Epithelial cell of prostate (primary cell): ENCODE results near the gene UGT3A1.
A peak's percentile ranks its signal among the peaks of the same experiment; 100 is the strongest.
"Not testable (repeated sequence)": the region's sequence is repeated elsewhere in the genome, so short reads cannot be mapped to it uniquely, and the experiment has no call there.

Experiments
- DNase-seq: peaks from one replicate; pipeline ENCODE4 v3.0.0-alpha.2; 2011; ENCODE audit warnings: low read depth, low spot score
- H3K27ac ChIP-seq: fragments of 450-650 bp; 2 replicates; pipeline ENCODE4 v1.5.1; 2017; ENCODE audit warnings: mild to moderate bottlenecking

UGT3A1 gene

GRCh38 chr5:35996076-35996475 lies 4.9 kb upstream of the UGT3A1 start:
- H3K27ac ChIP-seq: no peak overlapping the region
- no peak for DNase-seq

- DNase-seq: no peak
- H3K27ac ChIP-seq: no peak overlapping the region
Measured at GRCh38 chr5:35990520-35990919, 670 bp downstream of the UGT3A1 start.

GRCh38 chr5:35988529-35988928 lies 2.7 kb downstream of the UGT3A1 start:
- H3K27ac ChIP-seq: no peak overlapping the region

GRCh38 chr5:35987776-35988175 lies 3.4 kb downstream of the UGT3A1 start:
- no peak overlapping the region for H3K27ac ChIP-seq
- no peak for DNase-seq

More at GRCh38 chr5:35988529-35988928, 2.7 kb downstream of the UGT3A1 start:
- DNase-seq: no peak

- no peak for DNase-seq
- no peak overlapping the region for H3K27ac ChIP-seq
Measured at GRCh38 chr5:35979715-35980114, 11.5 kb downstream of the UGT3A1 start.

GRCh38 chr5:35976859-35977258 lies 14.3 kb downstream of the UGT3A1 start:
- not testable (repeated sequence) for DNase-seq, H3K27ac ChIP-seq

- no peak for DNase-seq
- no peak overlapping the region for H3K27ac ChIP-seq
Measured at GRCh38 chr5:35974570-35974969, 16.6 kb downstream of the UGT3A1 start.

GRCh38 chr5:35971878-35972210 lies 19.3 kb downstream of the UGT3A1 start:
- DNase-seq: no peak

GRCh38 chr5:35971186-35971877 lies 19.9 kb downstream of the UGT3A1 start:
- DNase-seq: no peak
- no peak overlapping the region for H3K27ac ChIP-seq

More at GRCh38 chr5:35971878-35972210, 19.3 kb downstream of the UGT3A1 start:
- no peak overlapping the region for H3K27ac ChIP-seq

GRCh38 chr5:35963381-35963843 lies 27.8 kb downstream of the UGT3A1 start:
- H3K27ac ChIP-seq: no peak overlapping the region
- DNase-seq: no peak

- H3K27ac ChIP-seq: no peak overlapping the region
- no peak for DNase-seq
Measured at GRCh38 chr5:35960328-35960727, 30.9 kb downstream of the UGT3A1 start.

GRCh38 chr5:35956429-35956828 lies 34.8 kb downstream of the UGT3A1 start:
- no peak overlapping the region for H3K27ac ChIP-seq
- no peak for DNase-seq

- no peak for DNase-seq
- H3K27ac ChIP-seq: no peak overlapping the region
Measured at GRCh38 chr5:35954175-35954574, 37.0 kb downstream of the UGT3A1 start.

- no peak for DNase-seq
- no peak overlapping the region for H3K27ac ChIP-seq
Measured at GRCh38 chr5:35947085-35947484, 44.1 kb downstream of the UGT3A1 start.

- no peak for DNase-seq
- no peak overlapping the region for H3K27ac ChIP-seq
Measured at GRCh38 chr5:35939639-35940038, 51.6 kb downstream of the UGT3A1 start.

GRCh38 chr5:35938568-35939227 lies 52.5 kb downstream of the UGT3A1 start, which contains the start of gene CAPSL:
TSS of gene CAPSL (minus strand) at chr5:35938622. CDS start at chr5:35921120, 17,502 bp downstream.
- H3K27ac ChIP-seq: no peak within 1 kb of the TSS
- peak; percentile 39 for DNase-seq

- H3K27ac ChIP-seq: no peak overlapping the region
- DNase-seq: no peak
Measured at GRCh38 chr5:35926389-35927051, 64.7 kb downstream of the UGT3A1 start.

GRCh38 chr5:35924950-35925722 lies 66.1 kb downstream of the UGT3A1 start:
- DNase-seq: no peak
- no peak overlapping the region for H3K27ac ChIP-seq

- H3K27ac ChIP-seq: no peak overlapping the region
- DNase-seq: no peak
Measured at GRCh38 chr5:35924122-35924949, 66.9 kb downstream of the UGT3A1 start.

GRCh38 chr5:35922468-35922867 lies 68.7 kb downstream of the UGT3A1 start:
- no peak for DNase-seq
- no peak overlapping the region for H3K27ac ChIP-seq
